ENCODE data around the gene KCNAB1.

DNA sequence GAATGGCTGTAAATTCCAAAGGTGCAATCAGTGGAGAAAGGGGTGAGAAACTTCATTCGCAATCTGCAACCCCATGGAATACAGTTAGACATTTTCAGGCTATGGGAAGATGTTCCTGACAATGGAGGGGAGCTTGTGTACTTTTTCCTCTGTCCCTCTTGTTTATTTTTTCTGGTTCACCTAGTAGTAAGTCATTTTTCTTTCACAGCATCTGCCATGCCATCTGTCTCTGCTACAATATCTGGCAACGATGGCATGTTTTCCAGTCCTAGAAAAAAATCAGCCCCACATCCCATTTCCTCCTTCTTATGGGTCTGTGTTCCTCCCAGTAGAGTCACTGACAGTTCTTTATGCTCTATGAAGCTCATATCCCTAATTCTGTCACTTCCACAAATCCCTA lies 358.5 kb downstream of the KCNAB1 start:
- TF ChIP-seq, protein P1, sequence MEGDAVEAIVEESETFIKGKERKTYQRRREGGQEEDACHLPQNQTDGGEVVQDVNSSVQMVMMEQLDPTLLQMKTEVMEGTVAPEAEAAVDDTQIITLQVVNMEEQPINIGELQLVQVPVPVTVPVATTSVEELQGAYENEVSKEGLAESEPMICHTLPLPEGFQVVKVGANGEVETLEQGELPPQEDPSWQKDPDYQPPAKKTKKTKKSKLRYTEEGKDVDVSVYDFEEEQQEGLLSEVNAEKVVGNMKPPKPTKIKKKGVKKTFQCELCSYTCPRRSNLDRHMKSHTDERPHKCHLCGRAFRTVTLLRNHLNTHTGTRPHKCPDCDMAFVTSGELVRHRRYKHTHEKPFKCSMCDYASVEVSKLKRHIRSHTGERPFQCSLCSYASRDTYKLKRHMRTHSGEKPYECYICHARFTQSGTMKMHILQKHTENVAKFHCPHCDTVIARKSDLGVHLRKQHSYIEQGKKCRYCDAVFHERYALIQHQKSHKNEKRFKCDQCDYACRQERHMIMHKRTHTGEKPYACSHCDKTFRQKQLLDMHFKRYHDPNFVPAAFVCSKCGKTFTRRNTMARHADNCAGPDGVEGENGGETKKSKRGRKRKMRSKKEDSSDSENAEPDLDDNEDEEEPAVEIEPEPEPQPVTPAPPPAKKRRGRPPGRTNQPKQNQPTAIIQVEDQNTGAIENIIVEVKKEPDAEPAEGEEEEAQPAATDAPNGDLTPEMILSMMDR (conservative IDR thresholded peaks at IDR 0.05; ENCODE audit: low read length): no peak
- TF ChIP-seq EZH2phosphoT487 (IDR thresholded peaks at IDR 0.05; ENCODE audit: borderline replicate concordance, low read depth, low read length): no peak

Measured in OCI-LY7 (cell line).